CD4-positive, alpha-beta T cell treated with Interleukin-2 at 100 ng/mL for 4 hours (primary cell): ENCODE results near the gene NWD2.
"Not testable (repeated sequence)": the region's sequence is repeated elsewhere in the genome, so short reads cannot be mapped to it uniquely, and the experiment has no call there.

Experiments used
- DNase-seq: peaks from one replicate; pipeline ENCODE4 v3.0.0-alpha.2; 2020; ENCODE audit warnings: low spot score

NWD2 gene

DNA sequence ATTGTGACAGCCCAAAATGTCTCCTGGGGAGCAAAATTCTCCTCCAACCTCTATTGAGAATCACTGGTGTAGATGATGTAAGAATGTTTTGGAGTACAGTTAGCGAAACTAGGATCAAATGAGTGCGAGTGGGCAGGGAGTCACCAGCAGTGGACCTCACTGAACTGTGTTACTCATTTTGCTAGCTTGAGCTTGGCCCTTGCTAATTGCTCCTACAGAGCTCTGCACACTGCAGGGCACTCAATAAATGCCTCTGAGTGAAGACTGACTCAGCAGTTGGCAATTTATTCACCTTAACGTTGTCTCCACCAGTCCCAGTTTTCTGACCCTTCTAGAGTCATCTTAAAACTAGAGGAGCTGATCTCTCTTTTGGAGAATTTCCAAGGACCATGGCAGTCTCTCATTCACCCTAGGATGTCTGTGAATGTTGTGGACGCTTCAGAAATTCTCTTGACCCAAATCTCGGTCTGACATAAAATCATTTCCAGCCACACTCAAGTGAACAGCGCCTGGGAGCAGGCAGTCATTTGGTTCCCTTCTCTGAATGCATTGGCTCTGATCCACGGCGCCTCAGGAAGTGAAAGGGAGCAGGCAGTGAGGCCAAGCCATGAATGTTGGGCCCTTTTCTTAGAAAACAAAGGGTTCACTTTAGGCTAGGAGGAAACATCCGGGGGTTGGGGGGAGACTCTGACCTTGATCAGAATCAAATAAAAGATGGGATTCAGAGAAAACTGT, 148.1 kb downstream of the NWD2 start:
- DNase-seq: no peak

DNA sequence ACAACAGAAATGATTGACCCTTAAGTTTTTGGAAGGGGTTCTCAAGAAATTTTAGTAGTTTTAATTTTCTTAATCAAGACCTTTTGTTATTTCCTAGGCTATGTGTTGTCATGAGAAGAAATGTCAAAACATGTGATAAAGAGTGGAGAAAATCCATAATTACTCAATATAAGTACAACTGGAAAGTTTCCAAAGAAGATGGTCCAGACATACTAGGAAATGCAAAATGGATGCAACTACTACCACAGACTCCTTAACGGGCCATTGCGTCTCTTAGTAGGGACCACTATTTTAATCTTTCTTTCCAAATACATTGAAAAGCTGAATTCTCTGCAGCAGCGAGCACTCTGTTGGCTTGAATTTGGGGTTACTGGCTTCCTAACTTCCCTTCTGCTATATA, 148.8 kb downstream of the NWD2 start:
- no peak for DNase-seq

DNA sequence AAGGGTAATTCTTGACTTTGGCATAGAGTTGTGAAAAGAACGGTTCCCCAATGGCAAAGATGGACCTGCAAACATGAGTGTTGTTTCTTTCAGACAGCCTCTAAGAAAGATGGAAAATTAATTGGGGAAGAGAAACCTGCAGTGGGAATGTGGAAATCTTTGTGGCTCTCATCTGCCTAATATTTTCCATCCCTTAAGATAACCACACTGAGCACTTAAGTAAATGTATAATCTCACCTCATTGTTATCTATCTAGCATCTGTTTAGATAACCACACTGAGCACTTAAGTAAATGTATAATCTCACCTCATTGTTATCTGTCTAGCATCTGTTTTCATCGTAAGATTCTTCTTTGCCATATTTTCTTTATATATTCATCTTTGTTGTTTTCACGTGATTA, 149.3 kb downstream of the NWD2 start:
- no peak for DNase-seq

DNA sequence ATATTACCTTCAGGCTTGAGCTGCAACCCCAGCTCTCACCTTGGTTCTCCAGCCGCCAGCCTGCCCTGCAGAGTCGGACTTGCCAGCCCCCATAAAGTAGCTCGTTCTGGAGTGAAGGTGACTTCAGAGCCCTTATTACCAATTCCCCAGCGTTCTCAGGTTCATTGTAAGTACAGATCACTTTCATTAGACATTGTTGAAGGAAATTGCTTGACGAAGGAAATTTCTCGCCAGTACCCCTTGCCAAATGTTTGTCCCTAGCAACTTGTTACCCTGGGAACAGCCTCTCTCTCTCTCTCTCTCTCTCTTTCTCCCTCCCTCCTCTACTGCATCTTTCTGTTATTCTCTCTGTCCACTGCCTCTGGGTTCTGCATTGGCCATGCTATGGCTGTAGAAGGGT, 153.0 kb downstream of the NWD2 start:
- no peak for DNase-seq

DNA sequence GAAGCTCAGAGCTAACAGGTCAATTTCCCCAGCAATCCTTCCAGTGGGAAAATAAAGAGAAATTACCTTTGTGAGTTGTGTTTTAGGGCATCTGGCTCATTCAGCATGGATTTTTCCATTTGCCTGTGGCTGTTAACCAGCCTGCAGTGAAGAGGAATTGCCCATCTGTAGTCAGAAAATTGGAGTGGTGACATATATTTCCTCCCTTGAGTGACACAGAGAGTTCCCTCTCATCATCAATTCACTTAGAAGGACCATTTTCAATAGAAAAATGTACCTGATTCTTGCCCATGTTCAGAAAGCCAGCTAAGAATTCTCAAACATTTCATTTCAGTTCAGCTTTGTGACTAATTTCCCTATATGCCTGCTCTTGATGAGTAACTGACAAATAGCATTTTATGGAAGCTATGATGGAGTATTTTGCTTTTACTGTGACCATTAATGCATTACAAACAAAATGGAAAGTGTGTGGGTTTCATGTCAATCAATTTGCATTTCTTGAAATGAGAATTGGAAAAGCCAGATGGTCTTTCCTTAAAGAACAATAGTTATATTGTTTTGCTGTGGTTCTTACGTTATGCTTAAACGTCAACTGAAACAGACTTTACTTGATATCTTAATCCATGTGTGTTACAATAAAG, 155.8 kb downstream of the NWD2 start:
- no peak for DNase-seq

DNA sequence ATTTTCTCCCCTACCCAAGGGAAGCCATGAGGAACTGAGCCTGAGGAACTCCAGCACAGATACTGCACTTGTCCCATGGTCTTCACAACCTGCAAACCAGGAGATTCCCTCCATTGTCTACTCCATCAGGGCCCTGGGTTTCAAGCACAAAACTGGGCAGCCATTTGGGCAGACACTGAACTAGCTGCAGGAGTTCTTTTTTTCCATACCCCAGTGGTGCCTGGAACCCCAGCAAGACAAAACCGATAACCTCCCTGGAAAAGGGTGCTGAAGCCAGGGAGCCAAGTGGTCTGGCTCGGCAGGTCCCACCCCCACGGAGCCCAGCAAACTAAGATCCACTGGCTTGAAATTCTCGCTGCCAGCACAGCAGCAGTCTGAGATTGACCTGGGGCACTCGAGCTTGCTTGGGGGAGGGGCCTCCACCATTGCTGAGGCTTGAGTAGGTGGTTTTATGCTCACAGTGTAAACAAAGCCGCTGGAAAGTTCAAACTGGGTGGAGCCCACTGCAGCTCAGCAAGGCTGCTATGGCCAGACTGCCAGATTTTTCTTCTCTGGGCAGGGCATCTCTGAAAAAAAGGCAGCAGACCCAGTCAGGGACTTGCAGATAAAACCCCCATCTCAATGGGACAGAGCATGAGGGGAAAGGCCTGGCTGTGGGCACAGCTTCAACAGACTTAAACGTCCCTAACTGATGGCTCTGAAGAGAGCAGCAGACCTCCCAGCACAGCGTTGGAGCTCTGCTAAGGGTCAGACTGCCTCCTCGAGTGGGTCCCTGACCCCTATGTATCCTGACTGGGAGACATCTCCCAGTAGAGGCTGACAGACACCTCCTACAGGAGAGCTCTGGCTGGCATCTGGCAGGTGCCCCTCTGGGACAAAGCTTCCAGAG, 163.6 kb downstream of the NWD2 start:
- DNase-seq: not testable (repeated sequence)

DNA sequence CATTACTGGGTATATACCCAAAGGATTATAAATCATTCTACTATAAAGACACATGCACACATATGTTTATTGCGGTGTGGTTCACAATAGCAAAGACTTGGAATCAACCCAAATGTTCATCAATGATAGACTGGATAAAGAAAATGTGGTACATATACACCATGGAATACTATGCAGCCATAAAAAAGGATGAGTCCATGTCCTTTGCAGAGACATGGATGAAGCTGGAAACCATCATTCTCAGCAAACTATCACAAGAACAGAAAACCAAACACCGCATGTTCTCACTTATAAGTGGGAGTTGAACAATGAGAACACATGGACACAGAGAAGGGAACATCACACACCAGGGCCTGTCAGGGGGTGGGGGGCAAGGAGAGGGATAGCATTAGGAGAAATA, 169.1 kb downstream of the NWD2 start:
- not testable (repeated sequence) for DNase-seq

DNA sequence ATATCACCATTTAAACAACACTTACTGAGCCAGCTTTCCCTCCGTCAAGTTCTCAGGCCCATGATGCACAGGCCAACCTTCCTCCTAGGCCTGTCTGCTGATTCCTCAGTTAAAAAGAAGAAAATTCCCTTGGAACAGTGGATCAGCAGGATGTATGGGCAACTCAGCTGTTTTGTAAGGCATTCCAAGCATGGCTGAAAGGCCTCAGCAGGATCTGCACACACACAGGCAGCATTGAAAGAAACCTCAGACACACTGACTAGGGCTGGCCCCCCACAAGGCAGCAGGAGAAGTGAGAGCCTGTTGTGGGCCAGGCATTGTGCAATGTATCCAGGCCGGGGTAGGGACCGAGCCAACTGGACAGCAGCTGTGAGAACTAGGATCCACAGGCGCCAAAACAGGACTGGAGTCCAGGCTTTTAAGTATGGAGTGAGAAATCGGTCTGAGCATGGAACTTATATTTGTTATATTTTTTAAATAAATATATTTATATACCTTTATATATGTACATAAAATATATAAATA, 171.4 kb downstream of the NWD2 start:
- DNase-seq: no peak

DNA sequence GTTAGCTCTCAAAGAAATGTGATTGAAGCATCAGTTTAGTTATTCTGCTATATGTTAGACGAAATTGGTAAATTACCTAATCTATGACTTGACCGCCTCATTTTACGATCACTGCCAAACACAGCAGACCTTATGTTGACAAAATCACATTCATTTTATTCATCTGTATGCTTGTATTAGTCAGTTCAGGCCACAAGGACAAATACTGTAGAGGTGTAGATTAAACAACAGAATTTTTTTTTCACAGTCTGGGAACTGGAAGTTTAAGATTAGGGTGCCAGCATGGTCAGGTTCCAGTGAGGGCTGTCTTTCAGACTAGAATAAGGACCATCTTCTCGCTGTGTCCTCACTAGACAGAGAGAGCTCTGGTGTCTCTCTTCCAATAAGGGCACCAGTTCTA, 177.1 kb downstream of the NWD2 start:
- no peak for DNase-seq

DNA sequence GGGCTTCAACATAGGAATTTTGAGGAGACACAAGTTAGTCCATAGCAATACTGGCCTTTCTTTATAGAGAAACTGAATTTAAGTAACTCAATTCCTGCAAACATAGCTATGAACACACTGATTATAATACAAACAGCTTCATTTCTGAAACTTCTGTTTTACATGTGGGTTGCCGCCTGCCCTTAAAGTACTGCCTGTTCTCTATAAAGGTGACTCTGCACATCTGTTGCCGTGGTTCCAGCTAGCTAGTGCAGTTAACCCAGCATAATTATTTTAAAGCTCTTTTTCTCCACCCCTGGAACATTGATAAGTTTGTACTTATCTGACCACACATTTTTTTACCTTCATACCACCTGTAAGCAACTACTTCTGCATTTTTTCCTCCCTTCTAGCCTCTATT, 177.6 kb downstream of the NWD2 start:
- no peak for DNase-seq

DNA sequence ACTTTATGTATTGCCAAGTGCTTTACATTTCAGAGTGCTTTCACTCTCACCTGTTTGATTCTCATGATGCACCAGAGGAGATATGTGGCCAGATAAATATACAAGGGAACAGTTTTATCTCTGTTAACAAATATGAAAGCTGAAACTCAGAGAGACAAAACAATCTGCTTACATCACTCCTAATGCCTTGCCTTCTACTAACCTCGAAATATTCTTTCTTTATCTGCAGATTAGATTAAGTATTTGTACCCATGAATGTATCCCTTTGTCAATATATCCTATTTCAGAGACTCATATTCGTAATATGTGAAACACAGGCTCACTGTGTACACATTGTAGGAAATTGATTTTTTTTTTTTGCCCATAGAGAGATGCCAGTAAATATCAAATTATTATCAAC, 178.1 kb downstream of the NWD2 start:
- no peak for DNase-seq

DNA sequence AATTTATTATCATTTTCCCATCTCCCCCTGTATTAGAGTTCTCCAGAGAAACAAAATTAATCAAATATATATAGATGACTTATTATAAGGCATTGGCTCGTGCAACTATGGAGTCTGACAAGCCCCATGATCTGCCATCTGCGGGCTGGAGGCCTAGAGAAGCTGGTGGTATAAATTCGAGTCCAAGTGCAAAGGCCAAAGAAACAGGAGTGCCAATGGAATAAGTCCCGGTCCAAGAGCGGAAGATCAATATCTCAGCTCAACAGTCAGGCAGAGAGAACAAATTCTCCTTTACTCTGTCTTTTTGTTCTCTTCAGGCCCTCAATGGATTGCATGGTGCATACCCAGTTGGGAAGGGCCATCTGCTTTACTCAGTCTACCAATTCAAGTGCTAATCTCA, 178.8 kb downstream of the NWD2 start:
- no peak for DNase-seq

DNA sequence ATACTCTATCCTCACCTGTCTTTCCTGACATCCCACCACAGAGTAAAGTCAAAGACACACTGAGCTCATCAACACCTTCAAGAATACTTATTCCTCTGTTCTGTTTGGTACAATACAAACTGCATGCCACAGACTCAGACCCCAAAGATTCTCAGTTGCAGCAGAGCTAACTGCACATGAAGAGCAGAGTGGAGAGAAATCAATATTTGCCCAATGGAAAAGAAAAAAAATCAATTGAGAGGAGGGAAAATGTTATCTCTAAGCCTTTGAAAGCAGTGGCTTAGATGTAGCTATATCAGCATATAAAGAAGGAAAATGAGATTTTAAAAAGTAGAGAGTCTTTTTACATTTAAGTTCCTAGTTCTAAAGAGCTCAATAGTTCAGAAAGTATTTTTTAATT, 180.2 kb downstream of the NWD2 start:
- DNase-seq: no peak

DNA sequence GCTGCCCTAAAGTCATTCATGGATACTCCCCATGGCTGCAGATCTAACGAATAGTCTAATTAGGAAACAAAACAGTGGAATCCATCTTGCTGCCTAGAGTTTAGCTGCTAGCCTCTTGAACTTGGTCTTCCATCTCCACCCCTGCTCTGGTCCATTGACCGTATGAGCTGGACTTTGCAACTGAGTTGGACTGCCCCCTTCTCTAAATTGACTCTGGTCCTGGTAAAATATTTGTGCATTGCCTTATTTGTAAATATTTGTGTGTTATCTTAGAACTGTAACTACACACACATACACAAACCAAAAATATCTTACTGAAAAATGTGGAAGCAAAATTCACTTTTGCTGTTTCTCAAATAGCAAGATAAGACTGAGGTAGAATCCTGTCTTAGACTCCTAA, 181.3 kb downstream of the NWD2 start:
- no peak for DNase-seq

DNA sequence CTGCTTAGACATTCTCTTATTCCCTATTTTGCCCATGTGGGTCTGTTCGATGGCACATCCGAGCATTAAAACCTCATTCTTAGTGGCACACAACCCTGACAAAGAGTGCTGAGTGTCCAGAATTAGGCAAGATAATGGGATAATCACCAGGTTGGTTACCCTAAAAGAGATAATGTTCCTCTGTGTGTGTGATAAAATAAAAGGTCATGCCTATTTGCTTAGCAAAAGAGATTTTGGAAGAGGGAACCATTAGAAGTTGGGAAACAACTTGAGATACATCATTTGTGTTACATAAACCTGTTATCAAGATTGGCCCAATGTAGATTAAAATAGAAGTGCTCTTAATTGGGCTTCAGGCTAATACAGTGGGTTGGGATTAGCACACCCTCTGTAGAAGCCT, 182.7 kb downstream of the NWD2 start:
- DNase-seq: no peak

DNA sequence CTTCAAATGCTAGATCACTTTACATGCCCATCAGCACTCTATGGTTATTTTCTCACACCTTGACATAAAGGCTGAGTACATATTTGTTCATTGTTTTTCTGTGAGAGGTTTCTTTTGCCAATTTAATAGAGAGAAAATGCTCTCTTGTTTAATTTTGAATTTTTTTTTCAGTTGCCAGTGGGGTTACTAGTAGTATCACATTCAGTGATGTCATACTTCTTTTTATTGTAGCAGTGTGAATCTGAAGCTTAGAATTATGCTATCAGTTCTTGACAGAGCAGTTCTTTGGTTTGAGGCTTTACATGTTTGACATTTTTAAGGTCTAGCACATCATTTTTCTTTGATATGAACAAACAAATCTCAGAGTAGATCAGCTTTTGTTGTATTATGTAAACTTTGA, 185.4 kb downstream of the NWD2 start:
- DNase-seq: no peak

DNA sequence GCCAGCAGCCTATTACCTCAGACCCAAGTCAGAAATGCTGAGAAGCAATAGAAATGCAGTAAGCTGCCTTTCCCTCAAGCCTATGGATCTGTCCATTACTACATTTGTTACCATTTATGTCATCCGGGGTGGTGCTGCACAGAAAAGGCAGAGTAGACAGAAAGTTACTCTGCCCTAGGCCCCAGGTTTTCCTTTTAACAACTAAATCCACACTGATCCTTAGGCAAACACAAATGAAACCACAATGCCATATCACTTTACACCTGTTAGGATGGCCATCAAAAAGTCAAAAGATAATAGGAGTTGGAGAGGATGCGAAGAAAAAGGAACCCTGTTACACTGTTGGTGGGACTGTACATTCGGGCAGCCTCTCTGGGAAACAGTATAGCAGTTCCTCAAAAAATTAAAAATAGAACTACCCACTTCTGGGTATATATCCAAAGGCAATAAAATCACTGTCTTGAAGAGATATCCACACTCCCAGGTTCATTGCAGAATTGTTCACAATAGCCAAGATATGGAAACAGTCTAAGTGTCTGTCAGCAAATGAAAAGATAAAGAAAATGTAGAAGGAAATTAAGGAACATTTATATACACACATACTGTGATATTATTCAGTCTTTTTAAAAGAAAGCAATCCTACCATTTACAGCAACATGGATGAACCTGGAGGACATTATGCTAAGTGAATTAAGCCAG, 186.3 kb downstream of the NWD2 start:
- no peak for DNase-seq

DNA sequence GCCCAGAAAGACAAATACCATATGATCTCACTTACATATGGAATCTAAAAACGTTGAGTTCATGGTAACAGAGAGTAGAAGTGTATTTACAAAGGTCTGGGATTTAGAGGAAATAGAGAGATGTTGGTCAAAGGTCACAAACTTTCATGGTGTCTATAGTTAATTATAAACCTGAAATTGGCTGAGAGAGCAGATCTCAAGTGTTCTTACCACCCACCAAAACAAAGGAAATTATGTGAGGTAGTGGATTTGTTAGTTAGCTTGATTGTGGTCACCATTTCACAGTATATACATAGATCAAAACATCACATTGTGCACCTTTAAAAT, 186.8 kb downstream of the NWD2 start:
- DNase-seq: no peak

DNA sequence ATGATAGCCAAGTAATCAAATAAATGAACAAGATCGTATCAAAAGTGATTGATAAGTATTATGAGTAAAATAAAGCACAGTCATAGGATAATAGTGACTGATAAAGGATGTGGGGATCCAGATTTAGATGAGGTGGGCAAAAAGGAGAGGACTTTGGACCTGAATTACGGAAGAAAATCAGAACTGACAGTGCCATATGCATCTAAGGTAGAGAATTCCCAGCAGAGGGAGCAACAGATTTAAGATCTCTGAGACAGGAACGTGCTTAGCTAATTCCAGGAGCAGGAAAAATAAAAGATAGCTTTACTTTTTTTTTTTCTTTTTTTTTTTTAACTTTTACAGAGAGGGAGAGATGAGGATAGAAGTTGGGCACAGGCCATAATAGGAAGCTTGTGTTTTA, 189.9 kb downstream of the NWD2 start:
- DNase-seq: no peak

DNA sequence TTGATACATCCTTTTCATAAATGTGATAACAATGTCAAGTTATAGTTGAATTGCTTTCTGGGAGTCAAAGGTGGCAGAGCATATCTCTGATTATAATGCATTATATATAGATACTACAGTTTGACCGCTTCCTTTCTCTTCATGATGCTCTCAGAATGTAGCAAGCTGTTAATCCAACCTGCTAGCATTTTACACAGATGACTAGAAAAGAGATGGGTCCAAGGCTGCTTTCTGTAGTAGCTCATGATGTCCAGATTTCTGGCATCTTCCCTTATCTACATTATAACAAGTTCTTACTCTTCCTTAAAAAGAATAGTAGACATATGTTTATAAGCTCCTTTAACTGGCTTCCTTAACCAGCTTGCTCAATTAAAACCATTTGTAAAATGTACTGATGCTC, 192.0 kb downstream of the NWD2 start:
- no peak for DNase-seq

DNA sequence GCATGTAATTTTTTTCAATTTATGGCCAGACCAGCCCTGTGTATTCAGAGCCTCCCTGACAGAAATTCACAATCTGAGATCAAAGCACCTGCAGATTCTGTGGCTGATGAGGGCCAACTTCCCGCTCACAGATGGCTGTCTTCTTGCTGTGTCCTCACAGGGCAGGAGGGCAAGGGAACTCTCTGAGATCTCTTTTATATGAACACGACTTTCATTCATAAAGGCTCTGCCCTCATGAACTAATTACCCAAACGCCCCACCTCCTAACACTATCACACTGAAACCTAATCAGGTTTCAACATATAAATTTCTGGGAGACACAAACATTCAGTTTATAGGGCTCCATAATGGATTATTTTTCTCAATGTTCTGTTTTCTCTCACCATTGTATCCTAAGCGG, 192.6 kb downstream of the NWD2 start:
- DNase-seq: no peak

DNA sequence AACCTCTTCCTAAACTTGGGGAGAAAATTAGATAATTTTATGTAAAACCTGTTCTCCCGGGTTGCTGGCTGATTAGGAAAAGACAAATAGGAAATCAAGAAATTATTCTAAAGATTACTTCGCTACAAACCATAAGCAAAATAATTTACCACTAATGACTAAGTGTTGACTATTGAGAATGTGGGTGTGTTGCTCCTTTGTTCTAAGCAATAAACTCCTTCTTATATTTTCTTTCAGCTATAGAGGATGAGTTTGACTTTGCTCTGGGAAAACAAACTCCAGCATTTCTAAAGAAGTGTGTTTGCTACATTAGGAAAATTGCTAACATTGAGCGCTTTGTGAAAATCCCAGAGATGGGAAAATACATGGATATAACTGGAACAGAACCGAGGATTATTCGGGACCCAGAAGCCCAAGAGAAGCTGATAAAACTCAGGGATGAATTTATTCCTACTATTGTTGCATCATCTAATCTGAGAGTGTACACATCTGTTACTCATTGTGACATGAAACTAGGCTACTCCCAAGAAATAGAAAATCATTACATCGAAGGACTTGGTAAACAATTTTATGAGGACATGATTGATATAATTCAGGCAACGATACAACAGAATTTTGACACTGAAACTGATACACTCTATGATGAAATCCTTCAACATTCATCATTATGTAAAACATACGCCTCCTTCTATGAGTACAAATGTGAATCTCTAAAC, 194.2 kb downstream of the NWD2 start:
- DNase-seq: no peak
